Activated effector memory CD4-positive, alpha-beta T cell treated with anti-CD3 and anti-CD28 coated beads, Interleukin-2, amount 50 U/mL, for 16 hours (primary cell): ENCODE data around the gene MANBA.

Experiments
- DNase-seq: peaks from one replicate; pipeline ENCODE4 v3.0.0-alpha.2; 2020

Gene MANBA

DNA sequence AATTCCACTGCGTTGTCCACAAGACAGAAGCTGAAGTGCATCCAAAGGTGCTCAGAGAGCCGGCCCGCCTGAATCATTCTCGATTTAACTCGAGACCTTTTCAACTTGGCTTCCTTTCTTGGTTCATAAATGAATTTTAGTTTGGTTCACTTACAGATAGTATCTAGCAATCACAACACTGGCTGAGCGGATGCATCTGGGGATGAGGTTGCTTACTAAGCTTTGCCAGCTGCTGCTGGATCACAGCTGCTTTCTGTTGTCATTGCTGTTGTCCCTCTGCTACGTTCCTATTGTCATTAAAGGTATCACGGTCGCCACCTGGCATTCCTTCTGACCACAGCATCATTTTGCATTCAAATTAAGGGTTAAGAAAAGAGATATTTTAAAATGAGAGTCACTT is 144.1 kb downstream of the MANBA start:
- DNase-seq, result no peak

DNA sequence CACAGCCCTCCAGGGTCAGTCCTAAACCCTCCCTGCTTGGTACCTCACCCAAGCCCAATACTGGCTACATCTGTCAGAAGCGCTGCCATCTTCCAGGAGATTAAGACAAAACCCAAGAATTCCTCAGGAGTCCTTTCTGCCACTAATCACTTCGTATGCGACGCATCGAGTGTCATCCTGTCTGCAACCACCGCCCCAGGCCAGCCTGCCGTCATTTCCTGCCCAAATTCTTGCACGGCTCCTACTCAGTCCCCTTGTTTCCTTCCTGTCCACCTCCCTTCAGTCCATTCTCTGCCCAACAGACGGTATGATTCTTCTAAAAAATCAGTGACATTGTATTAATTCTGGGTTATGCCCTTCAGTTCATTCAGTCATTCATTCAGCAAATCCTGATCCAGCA is 146.0 kb downstream of the MANBA start:
- DNase-seq, result peak; percentile 75

DNA sequence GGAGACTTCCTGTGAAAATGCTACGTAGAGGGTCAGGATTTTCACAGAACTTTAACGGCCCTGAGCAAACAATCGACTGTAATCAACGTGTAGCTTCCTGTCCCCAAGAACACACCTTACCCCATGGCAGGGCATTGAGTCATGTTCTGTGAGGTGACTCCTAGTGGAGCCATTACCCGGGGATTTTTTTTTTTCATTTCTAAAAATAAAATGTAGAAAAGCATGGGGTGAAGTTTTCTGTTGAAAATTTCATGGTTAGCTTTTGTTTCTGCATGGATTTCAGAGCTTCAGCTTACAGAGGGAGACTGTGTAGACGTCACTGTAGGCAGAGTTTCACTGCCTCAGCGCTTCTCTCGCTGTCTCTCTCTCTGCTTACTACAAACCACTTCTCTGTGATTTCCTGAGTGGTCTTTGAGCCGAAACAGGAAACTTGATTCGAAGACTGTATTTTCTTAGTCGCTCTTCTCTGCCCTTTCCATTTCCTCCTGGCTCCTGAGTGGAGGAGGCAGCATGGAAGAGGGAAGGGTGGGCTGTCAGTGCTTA is 147.9 kb downstream of the MANBA start:
- peak; percentile 72 for DNase-seq

DNA sequence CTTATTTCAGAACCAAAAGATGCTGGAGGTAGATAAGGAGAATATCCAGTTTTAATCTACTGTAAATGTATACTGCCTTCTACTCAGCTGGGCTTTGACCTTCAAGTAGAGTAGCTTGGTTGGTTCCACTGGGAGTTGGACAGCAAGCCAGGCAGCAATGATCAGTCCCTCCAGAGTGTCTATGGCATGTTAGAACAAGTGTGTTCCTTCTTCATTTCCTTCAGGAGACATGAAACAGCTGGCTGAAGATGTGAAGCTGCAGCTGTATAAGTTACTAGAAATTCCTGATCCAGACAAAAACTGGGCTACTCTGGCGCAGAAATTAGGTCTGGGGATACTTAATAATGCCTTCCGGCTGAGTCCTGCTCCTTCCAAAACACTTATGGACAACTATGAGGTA is 148.6 kb downstream of the MANBA start:
- DNase-seq, result no peak

DNA sequence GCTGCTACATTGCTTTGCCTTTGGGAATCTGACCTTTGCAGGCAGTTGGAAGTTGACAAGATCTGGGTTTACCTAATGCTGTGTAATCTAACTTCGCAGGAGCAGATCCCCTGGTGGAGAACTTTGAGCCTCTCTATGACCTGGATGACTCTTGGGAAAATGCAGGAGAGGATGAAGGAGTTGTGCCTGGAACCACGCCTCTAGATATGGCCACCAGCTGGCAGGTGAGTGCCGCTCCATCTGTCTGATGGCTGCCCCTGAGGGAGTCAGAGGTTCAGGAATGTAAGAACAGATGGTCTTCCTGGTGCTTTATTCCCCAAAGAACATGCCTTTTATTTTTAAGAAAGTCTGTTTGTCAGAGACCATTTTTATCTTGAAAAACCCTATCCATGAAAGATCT is 150.3 kb downstream of the MANBA start:
- DNase-seq, result no peak

DNA sequence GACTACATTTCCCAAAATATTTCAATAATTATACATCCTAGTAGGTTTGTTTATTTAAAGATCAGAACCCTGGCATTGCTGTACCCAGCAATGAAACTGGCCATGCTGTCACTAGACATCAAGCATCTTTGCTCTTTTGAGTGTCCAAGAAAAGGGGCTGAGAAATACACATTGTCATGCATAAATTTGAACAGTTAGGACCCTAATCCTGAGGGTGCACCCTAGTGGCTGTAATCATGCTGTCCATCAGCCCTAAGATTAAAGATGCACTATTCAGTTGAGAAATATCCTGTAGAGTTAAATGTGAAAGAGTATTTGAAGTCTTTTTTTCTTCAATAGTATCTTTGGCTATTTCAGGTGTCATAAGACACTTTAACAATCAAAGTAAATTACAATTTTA is 150.8 kb downstream of the MANBA start:
- no peak for DNase-seq

DNA sequence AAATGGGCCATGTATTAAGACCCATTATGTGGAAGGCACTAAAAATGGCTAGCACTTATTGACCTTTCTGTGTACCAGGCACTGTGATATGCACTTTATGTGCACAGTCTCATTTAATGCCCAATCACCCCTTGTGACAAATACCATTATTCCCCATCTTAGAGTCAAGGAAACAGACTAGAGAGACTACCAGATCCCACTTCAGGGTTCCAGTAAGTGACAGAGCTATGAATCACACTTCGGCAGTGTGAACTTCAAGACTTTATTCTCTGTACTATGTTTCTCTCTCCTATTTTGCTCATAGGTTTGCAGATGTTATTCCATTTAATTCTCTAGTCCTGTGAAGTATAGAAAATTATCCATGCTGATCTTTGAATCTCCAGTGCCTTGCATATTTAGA is 152.6 kb downstream of the MANBA start:
- DNase-seq, result no peak

DNA sequence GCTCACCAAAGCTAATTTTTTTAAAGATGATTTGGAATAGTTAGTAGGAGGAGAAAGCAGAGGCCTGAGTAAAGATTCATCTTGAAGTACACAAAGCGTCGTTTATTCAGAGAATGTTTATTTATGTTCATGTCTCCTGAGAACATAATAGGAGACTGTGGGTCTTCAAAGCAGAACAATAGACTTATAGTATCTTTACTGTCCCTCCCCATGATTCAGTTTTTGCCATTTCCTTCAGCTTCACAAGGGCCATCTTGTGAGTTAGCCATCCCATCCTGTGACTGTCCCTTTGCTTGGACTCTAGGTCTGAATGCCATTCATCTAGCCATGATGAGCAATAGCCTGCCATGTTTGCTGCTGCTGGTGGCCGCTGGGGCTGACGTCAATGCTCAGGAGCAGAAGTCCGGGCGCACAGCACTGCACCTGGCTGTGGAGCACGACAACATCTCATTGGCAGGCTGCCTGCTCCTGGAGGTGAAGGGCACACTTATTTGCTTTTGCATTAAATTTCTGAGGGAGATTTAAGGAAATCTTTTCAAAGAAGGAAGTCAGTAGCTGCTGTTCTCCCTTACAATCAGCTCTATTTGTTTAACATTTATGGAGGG is 153.8 kb downstream of the MANBA start:
- no peak for DNase-seq

DNA sequence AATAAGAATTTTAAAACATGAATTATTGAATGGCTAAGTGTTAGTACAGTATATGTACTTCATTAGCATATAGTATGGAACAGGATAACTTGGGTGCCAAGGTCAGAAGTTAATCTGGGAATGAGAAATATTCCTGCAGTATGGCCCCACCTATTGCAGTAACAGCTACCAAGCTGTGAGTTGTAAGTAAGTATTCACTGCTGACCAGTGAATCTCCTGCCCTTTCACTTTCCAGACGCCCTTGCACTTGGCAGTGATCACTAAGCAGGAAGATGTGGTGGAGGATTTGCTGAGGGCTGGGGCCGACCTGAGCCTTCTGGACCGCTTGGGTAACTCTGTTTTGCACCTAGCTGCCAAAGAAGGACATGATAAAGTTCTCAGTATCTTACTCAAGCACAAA is 154.5 kb downstream of the MANBA start:
- no peak for DNase-seq

DNA sequence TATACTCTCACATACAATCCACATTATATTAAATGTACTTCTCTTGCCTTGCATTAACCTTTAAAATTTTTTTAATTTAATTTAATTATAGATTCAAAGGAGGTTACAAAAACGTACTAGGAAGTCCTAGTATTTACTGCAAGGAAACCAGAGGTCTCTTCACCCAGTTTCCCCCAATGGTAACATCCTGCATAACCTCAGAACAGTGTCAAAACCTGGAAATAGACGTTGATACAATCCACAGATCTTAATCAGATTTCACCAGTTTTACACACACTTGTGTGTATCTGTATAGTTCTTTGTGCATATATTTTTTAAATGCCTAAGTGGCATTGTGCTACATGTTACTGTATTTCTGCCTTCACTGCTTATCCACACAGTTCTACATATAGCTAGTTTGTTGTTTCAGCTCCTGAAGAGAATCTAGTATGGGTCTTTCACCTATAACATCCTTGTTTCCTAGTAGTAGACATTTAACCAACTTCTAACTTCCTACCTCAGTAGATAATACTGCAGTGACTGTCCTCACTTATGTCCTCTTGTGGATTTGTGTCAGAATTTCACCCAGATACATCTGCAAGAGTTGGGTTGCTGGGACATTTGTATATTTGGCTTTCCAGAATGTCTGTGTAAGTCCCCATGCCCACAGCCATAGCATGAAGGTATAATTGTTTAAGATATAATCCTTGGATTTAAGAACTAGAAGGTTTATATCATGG is 156.4 kb downstream of the MANBA start:
- DNase-seq, result no peak

DNA sequence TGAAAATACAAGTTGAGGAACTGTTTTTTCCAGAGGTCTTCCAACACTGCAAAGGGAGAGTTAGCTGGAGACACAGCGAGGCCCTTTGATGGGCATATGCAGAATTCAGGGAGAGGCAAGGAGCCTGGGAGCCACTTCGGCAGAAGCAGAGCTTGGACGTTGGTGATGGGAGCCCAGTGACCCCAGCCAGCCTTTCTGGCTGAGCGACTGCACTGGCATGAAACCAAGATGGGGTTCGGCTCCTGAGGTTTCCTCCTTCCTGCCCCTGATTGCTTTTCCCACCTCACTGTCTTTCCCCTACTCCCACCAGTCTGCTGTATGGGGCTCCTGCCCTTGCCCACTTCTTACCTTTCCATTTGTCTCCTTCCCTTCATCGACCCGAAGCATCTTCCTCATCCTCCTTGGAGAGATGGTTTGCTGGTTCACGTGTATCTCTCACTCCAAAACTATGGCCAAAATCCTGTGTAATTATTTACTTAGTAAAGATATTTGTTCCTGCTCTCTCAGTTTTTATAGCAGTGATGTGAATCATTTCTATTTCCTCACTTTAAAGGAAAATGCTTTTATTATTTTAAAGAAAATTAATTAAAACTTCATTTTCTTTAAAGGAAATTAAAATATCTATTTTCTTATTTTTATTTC is 159.1 kb downstream of the MANBA start:
- no peak for DNase-seq

DNA sequence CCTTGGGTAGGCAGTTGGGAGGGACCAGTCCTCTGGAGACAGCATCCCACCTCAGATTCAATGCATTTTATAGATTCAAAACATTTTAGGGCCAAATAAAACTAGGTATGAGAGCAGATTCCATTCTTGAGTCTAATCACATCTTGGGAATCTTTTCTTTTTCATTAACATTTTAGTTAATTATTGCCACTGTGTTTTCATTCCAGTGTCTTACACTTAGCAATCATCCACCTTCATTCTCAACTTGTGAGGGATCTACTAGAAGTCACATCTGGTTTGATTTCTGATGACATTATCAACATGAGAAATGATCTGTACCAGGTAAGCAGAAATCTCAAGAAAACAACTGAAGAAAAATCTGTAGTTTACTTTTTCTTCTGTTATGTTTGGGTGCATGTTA is 160.1 kb downstream of the MANBA start:
- no peak for DNase-seq

DNA sequence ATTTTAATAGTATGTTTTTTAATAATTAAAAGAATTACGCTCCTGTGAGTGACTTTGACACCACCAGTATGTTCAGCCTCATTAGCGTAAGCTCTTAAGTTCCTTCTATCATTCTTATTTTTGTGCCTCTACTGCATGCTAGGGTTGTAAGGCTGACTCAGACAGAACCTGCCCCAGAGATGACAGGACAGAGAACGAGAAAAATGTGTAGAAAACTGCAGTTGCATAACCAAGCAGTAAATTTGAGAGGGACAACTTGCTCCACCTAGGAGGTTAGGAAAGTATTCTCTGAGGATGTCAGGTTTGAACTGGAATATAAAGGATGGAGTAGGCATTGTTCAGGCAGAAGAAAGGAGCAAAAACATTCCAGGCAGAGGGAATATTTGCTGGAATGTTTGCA is 160.9 kb downstream of the MANBA start:
- DNase-seq, result no peak

DNA sequence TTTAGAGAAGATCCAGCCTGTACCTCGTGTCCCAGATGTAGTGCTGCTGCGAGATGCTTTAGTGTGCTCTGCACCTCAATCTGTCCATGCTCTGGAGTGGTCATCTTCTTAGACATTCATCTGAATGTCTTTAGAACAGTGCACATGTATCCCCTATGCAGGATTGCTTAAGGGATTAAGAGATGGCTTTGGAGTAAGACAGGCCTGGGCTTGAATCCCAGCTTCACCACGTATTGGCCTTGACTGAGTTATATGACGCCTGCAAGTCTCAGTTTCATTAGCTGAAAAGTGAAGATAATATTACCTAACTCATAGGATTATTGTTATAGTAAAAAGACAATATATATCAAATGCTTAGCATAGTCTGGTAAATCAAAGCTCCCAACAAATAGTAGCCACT is 161.3 kb downstream of the MANBA start:
- DNase-seq, result no peak

DNA sequence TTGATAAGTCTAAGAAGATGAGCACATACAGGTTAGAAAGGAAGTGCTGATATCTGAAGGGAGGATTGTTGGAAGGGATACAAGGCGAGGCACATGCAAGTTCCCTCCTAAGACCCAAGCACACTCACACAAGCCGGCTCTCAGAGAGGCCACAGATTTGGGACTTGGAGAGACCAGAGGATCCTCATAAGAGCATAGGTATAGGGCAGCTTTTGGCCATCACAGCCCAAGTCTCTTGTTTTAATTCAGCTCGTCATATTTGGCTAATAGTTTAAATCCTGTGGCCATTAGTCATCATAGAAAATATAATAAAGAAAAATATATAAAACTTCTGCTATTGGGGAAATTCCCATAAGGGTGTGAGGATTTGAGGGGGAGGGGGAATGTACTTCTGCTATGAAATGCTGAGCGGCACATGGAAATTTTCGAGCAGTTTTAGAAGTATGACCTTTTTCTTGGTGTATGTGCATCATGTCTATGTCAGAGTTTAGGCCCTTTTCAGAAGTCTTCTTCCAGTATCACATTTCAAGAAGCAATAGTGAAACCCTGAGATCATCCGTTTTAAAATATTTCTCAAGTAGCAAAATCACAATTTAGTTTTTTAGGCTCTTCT is 161.9 kb downstream of the MANBA start:
- DNase-seq, result no peak

DNA sequence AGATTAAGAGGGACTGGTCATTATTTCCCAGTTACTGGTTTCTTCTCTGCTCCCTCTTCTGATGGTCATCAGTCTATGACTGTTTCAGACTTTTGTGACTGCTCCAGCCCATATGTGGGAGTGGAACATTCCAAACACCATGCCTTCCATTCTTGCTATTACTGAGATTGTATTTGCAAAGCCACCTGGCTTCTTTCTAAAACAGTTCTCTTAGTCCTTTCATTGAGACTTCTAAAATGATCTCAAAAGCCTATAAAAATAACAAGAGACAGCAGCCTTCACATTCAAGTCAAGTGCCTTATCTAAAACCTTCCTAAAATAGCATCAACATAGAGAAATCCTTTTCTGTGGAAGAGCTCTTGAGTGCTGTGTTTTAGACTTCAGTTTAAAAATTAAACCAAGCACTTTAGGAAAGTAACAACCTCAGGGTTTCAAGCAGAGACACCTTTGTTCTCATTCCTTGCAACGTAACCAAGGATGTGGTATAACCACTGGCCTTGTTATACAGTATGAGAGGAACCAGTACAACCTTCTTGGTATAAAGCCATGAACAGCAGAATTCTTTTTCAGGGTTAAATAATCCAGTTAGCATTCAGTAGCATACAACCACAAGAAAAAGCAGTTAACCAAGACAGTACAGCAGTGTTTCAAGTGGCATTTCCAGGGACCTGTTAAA is 162.5 kb downstream of the MANBA start:
- DNase-seq, result no peak

DNA sequence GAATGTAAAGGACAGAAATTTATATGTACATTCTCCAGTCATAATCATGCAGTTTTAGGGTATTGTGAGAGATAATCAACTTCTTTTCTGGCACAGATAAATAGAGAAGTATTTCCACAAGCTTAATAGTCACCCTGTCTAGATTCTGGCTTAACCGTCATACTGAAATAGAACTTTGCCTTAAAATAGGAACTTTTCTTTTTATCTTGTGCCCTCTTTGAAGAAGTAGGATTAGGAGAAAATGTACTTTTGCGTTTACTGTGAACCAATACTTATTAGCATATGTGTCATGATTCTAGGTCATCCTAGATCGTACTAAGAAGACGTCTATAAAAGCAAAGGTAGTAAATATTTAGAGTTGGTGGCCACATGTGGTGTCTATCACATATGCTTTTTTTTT is 164.2 kb downstream of the MANBA start:
- no peak for DNase-seq

DNA sequence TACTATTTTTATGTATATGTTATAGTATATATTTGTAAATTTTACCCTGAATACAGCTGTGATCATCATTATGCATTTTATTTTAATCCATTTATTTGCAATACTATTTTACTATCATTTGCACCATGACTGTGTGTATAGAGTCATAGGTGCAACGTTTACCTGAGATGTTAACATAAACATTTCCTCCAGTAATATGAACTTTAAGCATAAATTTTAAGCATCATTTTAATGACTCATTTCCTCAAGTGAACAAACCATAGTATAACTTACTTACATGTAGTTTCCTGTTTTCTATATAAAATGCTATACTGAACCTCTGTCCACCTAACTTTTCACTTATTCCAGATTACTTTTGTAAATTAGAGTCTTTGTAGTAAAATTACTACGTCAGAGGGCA is 166.8 kb downstream of the MANBA start:
- no peak for DNase-seq

DNA sequence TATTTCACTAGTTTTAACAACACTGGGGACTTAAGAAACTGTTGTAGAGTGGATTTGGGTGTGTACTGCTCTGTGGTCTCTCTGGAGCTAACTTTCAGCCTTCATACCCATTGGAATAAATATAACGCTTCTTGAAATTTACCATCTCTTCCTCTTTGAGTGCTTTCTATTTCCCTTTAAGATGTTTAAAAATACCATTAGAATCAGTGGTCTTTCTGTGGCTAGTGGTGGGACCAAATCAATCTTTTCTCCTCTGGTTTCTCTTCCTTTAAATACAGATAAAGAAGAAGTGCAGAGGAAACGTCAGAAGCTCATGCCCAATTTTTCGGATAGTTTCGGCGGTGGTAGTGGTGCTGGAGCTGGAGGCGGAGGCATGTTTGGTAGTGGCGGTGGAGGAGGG is 167.6 kb downstream of the MANBA start:
- DNase-seq, result no peak

DNA sequence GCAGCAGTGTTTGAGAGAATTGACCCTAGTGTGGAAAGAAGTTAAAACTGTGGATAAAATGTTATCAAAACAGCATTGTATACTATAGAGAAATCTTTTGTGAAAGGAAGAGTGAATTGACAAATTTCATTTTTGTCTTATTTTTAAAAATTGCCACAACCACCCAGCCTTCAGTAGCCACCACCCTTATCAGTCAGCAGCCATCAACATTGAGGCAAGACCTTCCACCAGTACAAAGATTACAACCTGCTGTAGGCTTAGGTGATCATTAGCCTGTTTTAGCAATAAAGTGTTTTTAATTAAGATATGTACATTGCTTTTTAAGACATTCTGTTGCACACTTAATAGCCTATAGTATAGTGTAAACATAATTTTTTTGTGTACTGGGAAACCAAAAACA is 168.5 kb downstream of the MANBA start:
- no peak for DNase-seq

DNA sequence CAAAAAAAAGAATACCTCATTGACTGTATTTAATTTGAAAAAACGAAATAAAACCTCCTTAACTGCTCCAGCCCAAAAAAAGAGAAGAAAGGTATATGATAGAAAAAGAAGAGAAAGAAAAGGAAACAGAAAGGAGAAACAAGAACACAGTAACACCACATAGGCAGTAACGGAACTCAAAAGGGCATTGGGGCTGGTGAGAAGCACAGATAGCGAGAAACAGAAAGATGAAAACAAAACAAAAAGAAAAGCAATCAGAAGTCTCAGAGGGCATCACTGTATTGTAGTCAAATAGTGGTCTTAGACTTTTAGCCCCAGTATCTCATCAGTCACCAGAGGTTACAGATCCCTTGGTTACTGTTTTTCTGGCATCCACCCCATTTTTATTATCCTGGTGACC is 171.0 kb downstream of the MANBA start:
- no peak for DNase-seq

DNA sequence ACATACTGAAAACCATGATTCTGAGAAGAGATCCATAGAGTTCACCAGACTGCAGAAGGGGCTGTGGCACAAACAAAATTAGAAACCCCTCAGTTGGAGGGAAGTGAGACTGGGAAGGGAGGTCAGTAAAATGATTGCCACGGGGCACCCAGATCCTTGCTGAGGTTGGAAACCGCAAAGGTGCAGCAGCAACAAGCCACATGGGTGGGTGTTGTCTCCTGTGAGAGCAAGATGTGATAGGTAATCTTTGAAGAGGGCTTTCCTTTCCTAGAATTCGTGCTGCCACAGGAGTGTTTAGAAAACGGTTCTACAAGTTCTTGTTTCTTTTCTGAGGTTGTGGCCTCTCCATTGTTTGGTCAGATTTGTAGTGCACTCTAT is 174.1 kb downstream of the MANBA start:
- DNase-seq, result peak; percentile 76

DNA sequence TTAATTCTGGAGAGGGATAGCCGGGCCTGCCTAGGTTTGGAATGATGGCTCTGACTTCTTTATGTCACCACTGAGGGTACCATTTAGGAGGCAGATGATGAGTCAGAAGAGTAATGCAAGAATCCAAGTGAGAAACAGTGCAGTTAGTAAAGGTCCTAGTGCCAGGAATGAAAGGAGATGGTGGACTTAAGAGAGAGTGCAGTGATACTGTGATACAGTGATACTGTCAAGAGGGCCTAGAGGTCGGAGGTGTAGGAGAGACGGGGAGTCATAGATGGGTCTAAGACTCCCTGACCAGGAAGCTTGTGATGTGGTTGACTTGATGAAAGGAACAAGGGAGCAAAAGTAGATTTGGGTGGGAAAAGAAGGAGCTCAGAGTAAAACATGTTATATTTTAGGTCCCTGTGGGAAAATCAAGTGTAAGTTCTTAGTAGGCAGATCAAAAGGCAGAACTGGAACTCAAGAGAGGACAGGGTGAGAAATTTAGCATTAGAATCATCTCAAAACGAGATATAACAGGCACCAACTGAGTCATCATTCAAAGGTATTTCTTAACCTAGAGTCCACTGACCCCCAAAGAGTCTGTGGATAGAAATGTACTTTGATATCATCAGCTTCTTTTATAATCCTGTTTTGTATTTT is 174.6 kb downstream of the MANBA start:
- no peak for DNase-seq
